MG63 (cell line): ENCODE measurements around the gene RIMS1. TPM values are rescaled to one million over a fixed set of nuclear protein-coding genes. Genes with fewer than 3 reads are reported as not detected.

Source experiments
- DNase-seq: peaks from one replicate; pipeline ENCODE4 v3.0.0-alpha.2; 2020
- H3K27me3 ChIP-seq: fragments of 250-450 bp; sonication (Bioruptor Pico); 2 replicates; pipeline ENCODE4 v1.5.1; 2020; ENCODE audit warnings: mild to moderate bottlenecking, moderate library complexity
- H3K36me3 ChIP-seq: fragments of 250-450 bp; sonication (Bioruptor Pico); 2 replicates; pipeline ENCODE4 v1.5.1; 2020; ENCODE audit warnings: mild to moderate bottlenecking, moderate library complexity
- H3K4me3 ChIP-seq: fragments of 250-450 bp; sonication (Bioruptor Pico); 2 replicates; pipeline ENCODE4 v1.5.1; 2020; ENCODE audit warnings: mild to moderate bottlenecking, moderate library complexity
- H3K9me3 ChIP-seq: fragments of 250-450 bp; sonication (Bioruptor Pico); 2 replicates; pipeline ENCODE4 v1.5.1; 2020; ENCODE audit warnings: mild to moderate bottlenecking, moderate library complexity
- total RNA-seq: library from RNA; depleted of rRNA; stranded (reverse); fragments of >200 nt; shearing (Covaris generic); gene quantifications from 2 replicates; pipeline ENCODE4 v1.2.3, GENCODE V29; 2014; ENCODE audit warnings: low replicate concordance

RIMS1 gene
- total RNA-seq, 1 experiment from 2014 or later, result 9.6 TPM

- Histone ChIP-seq H3K9me3 (no peaks in the 10 kb centered on the region), H3K27me3 (no peaks in the 10 kb centered on the region), H3K36me3 (no peaks in the 10 kb centered on the region), H3K4me3 (no peak overlapping the region)
- no peak for DNase-seq
Observed at GRCh38 chr6:72250664-72251063, 364.3 kb downstream of the RIMS1 start.

GRCh38 chr6:72260489-72260888 lies 374.1 kb downstream of the RIMS1 start:
- DNase-seq, result no peak
- no peak overlapping the region for H3K4me3 ChIP-seq
- no peaks in the 10 kb centered on the region for H3K36me3 ChIP-seq
- no peaks in the 10 kb centered on the region for H3K9me3 ChIP-seq
- no peaks in the 10 kb centered on the region for H3K27me3 ChIP-seq

GRCh38 chr6:72261554-72261953 lies 375.2 kb downstream of the RIMS1 start:
- Histone ChIP-seq H3K27me3 (no peaks in the 10 kb centered on the region), H3K9me3 (no peaks in the 10 kb centered on the region), H3K4me3 (no peak overlapping the region), H3K36me3 (no peaks in the 10 kb centered on the region)
- no peak for DNase-seq

GRCh38 chr6:72262254-72262653 lies 375.9 kb downstream of the RIMS1 start:
- Histone ChIP-seq H3K4me3 (no peak overlapping the region), H3K36me3 (no peaks in the 10 kb centered on the region)
- DNase-seq, result no peak

GRCh38 chr6:72267470-72267869 lies 381.1 kb downstream of the RIMS1 start:
- Histone ChIP-seq H3K27me3 (no peaks in the 10 kb centered on the region), H3K4me3 (no peak overlapping the region), H3K36me3 (no peaks in the 10 kb centered on the region), H3K9me3 (no peaks in the 10 kb centered on the region)
- no peak for DNase-seq

More at GRCh38 chr6:72262254-72262653, 375.9 kb downstream of the RIMS1 start:
- no peaks in the 10 kb centered on the region for H3K27me3 ChIP-seq
- no peaks in the 10 kb centered on the region for H3K9me3 ChIP-seq

- H3K9me3 ChIP-seq, result no peaks in the 10 kb centered on the region
- H3K36me3 ChIP-seq, result no peaks in the 10 kb centered on the region
- H3K4me3 ChIP-seq, result no peak overlapping the region
- no peak for DNase-seq
- no peaks in the 10 kb centered on the region for H3K27me3 ChIP-seq
Observed at GRCh38 chr6:72271531-72271930, 385.2 kb downstream of the RIMS1 start.

GRCh38 chr6:72272958-72273357 lies 386.6 kb downstream of the RIMS1 start:
- no peaks in the 10 kb centered on the region for H3K27me3 ChIP-seq
- H3K4me3 ChIP-seq, result no peak overlapping the region
- H3K36me3 ChIP-seq, result no peaks in the 10 kb centered on the region
- no peaks in the 10 kb centered on the region for H3K9me3 ChIP-seq
- no peak for DNase-seq

GRCh38 chr6:72275888-72276287 lies 389.5 kb downstream of the RIMS1 start:
- Histone ChIP-seq H3K27me3 (no peaks in the 10 kb centered on the region), H3K36me3 (no peaks in the 10 kb centered on the region), H3K4me3 (no peak overlapping the region), H3K9me3 (no peaks in the 10 kb centered on the region)
- DNase-seq, result no peak

GRCh38 chr6:72282201-72282600 lies 395.9 kb downstream of the RIMS1 start:
- H3K4me3 ChIP-seq, result no peak overlapping the region
- H3K9me3 ChIP-seq, result no peaks in the 10 kb centered on the region
- no peaks in the 10 kb centered on the region for H3K27me3 ChIP-seq
- H3K36me3 ChIP-seq, result no peaks in the 10 kb centered on the region
- DNase-seq, result no peak

GRCh38 chr6:72283571-72283970 lies 397.2 kb downstream of the RIMS1 start:
- H3K9me3 ChIP-seq, result no peaks in the 10 kb centered on the region
- no peaks in the 10 kb centered on the region for H3K27me3 ChIP-seq
- H3K36me3 ChIP-seq, result no peaks in the 10 kb centered on the region
- no peak overlapping the region for H3K4me3 ChIP-seq
- DNase-seq, result no peak

GRCh38 chr6:72286911-72287311 lies 400.6 kb downstream of the RIMS1 start:
- Histone ChIP-seq H3K36me3 (no peaks in the 10 kb centered on the region), H3K27me3 (no peaks in the 10 kb centered on the region), H3K9me3 (no peaks in the 10 kb centered on the region), H3K4me3 (no peak overlapping the region)
- no peak for DNase-seq

- H3K36me3 ChIP-seq, result no peaks in the 10 kb centered on the region
- no peaks in the 10 kb centered on the region for H3K9me3 ChIP-seq
- no peaks in the 10 kb centered on the region for H3K27me3 ChIP-seq
- no peak for DNase-seq
- no peak overlapping the region for H3K4me3 ChIP-seq
Observed at GRCh38 chr6:72287801-72288200, 401.5 kb downstream of the RIMS1 start.

GRCh38 chr6:72288592-72288991 lies 402.2 kb downstream of the RIMS1 start:
- Histone ChIP-seq H3K36me3 (no peaks in the 10 kb centered on the region), H3K27me3 (no peaks in the 10 kb centered on the region), H3K9me3 (no peaks in the 10 kb centered on the region), H3K4me3 (no peak overlapping the region)
- no peak for DNase-seq

GRCh38 chr6:72290620-72291019 lies 404.3 kb downstream of the RIMS1 start:
- Histone ChIP-seq H3K27me3 (no peaks in the 10 kb centered on the region), H3K4me3 (no peak overlapping the region), H3K9me3 (no peaks in the 10 kb centered on the region), H3K36me3 (no peaks in the 10 kb centered on the region)
- no peak for DNase-seq

- no peak for DNase-seq
- Histone ChIP-seq H3K9me3 (no peaks in the 10 kb centered on the region), H3K27me3 (no peaks in the 10 kb centered on the region), H3K36me3 (no peaks in the 10 kb centered on the region), H3K4me3 (no peak overlapping the region)
Observed at GRCh38 chr6:72296375-72296774, 410.0 kb downstream of the RIMS1 start.

GRCh38 chr6:72305971-72306370 lies 419.6 kb downstream of the RIMS1 start:
- no peaks in the 10 kb centered on the region for H3K9me3 ChIP-seq
- DNase-seq, result no peak
- no peaks in the 10 kb centered on the region for H3K27me3 ChIP-seq
- no peaks in the 10 kb centered on the region for H3K36me3 ChIP-seq
- H3K4me3 ChIP-seq, result no peak overlapping the region

- Histone ChIP-seq H3K27me3 (no peaks in the 10 kb centered on the region), H3K36me3 (no peaks in the 10 kb centered on the region), H3K4me3 (no peak overlapping the region), H3K9me3 (no peaks in the 10 kb centered on the region)
- DNase-seq, result no peak
Observed at GRCh38 chr6:72316675-72317380, 430.5 kb downstream of the RIMS1 start.

GRCh38 chr6:72321788-72322187 lies 435.4 kb downstream of the RIMS1 start:
- H3K4me3 ChIP-seq, result no peak overlapping the region
- no peak for DNase-seq
- no peaks in the 10 kb centered on the region for H3K9me3 ChIP-seq
- H3K36me3 ChIP-seq, result no peaks in the 10 kb centered on the region
- H3K27me3 ChIP-seq, result no peaks in the 10 kb centered on the region

- Histone ChIP-seq H3K9me3 (no peaks in the 10 kb centered on the region), H3K36me3 (no peaks in the 10 kb centered on the region), H3K27me3 (no peaks in the 10 kb centered on the region), H3K4me3 (no peak overlapping the region)
- no peak for DNase-seq
Observed at GRCh38 chr6:72322771-72323170, 436.4 kb downstream of the RIMS1 start.
